ENCODE results near the gene RANBP1.

Gene RANBP1

GRCh38 chr22:20109411-20110358 lies 6.2 kb upstream of the RANBP1 start:
- DNase-seq: no peak

DNA sequence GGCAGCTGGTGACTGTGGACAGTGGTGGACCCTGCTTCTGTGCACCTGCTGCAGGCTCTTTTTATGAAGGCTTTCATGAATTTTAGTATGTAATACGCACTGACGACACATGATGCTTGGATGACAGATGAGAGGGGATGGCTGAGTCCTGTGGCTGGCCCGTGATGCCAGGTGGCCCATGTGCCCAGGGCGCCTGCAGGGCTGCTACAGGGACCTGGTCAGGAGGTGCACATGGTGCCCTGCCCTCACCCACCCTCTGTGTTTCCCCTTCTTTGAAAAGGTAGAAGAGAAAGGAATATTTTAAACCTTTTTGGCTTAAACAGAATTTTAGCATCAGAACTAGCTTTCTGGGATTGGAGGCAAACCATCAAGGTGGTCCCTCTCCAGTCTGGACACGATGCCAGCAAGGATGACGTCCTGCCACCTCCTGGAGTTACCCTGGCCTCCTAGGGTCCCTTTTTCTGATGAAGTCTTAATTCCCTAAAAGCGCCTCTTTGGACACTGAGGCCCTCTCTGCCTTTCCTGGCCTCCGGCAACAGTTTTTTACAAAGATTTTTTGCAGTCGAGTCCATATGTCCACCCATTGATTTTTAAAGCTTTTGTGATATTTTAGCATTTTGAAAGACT lies 5.4 kb upstream of the RANBP1 start:
- no peak for DNase-seq

DNA sequence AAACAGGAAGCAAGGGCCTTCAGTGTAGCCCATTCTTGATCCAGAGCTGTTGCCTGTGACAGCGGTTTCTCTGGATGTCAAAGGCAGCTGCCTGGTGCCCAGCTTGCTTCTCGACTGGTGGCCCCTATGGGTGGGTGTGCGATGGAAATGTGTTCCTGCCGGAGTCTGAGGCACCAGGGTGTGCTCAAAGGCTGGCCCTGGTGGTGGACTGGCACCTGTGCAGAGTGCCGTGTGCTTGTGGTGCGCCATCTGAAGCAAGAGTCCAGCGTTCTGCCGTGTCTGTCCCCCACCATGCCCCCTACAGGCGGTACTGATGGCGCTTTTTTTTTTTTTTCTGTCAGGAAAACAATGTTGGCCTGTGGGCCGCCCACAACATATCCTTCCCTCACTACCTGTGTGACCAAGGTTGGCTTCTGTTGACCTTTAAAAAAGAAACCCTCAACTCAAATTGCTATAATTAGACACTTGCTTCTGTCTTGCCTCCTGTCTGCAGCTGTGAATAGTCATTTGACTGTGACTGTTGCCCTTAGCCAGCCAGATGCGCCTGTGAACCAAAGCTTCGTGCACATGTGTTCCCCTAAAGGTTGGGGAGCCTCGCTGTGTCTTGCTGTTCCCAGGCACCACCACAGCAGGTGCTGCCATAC lies 4.7 kb upstream of the RANBP1 start:
- DNase-seq: peak in 1 of 2 donors; percentile 47

DNA sequence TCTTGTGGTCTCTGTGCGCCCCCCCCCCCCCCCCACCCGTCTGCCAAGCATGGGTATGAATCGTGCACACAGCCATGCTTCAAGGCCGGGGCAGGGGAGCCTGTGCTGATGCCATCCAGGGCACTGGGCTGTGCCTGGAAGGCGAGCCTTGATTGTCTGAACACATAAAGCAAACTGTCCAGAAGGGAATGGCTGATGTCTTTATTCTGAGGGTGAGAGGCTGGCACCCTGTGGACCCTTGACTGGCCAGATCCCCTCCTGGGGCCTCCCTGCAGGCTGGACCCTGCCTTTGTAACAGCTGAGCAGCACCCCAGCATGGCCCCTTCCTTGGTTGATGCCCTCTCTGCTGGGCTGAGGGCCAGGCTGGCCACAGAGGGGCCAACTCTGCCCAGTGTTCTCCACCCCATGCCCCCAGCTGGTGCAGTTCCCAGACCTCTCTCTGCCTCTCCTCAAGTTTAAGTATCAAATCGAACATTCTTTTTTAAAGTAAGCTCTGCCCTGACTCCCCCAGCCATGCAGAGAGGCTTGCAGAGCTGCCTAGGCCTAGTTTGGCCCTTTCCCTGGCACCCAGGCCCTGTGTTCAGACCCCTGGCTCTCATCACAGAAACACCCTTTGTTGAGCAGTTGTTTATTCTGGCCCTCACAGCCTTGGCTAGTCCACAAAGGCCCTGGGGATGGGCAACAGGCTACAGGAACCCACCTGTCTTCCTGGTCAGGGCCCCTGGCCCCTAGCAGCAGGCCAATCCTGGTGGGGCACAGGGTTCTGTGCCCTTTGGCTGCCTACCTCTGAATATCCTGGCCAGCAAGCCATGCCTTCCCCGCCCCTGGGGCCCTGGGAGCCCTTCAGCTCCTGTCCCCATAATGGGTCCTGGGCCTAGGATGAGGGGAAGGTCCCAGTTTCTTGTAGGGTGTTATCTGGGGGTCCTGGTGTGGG lies 3.9 kb upstream of the RANBP1 start:
- no peak for DNase-seq

DNA sequence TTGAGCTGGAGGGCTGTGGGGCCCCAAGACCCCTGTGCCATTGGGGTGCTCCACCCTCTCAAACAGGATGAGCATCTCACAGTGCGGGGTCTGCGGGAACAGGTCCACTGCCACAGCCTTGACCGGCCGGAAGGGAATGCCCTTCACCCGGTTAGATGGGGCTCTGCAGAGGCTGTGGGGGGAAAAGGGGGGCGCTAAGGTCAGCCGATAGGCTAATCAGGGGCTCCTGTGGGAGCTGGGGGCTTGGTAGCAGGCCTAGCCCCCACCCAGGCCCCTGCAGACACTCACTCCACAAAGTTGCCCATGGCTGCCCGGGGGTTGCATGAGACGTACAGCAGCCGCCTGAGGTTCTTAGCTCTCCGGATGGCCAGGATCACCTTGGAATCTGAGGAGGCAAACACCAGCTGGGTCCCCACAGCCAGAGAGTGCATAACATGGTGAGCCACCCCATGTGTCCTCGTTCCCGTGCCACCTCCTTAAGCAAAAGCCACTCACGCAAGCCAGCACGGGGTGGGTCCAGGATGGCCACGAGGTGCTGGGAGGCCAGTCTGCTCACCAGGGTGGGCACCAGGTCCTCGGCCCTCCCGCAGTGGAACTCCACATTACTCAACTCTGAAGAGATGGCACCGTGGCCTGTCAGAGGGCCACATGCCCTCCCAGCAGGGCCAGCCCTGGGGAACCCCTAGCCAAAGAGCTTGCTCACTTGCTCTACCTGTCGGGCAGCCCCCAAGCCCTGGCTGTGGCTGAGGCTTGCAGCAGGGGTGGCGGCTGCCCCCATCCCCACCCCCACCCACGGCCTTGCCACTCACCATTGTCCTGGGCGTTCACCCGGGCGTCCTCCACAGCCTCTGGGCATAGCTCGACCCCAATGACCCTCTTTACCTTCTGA lies 3.0 kb upstream of the RANBP1 start:
- DNase-seq: no peak

- no peak for DNase-seq
Observed at GRCh38 chr22:20113551-20114310, 2.2 kb upstream of the RANBP1 start.

DNA sequence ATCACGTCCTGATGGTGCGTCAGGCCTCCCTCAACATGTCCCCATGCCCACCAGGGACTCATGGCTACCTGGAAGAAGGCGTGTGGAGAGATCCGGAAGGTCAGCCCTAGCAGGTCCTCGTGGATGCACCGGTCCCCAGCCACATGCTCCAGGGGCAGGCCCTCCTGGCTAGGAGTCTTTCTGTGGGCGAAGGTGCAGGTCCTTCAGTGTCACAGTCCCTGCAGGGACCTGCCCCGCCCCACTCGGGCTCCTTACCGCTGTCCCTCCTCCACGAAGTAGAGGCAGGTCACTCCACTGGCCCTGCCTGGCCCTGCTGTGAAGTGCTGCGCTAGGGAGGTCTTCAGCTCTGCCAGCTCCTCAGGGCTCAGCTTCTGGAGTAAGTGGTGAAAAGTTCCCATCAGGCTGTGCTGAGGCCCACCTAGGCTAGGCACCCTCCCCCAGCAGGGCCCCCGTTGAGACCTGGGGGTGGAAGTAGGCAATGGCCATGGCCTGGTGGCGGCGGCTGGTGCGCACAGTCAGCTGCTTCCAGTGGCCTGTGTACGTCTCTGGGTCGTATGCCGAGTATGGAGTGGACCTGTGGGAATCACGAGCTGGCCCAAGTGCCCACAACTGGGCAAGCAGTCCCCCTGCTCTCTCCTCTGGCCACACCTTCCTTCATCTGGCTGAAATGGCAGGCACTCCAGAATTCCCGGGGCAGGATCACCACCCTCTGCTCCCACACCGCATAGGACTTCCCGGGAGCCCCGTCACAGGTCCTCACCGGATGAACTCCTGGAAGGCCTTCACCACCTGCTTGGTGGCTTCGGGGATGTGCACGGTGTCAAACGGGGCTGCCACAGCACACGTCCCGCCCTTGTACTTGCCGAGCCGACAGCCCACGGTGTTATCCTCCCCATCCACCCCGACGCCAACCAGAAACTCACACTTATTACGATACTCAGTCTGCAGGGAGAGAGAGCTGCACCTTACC lies 1.1 kb upstream of the RANBP1 start:
- no peak for DNase-seq

DNA sequence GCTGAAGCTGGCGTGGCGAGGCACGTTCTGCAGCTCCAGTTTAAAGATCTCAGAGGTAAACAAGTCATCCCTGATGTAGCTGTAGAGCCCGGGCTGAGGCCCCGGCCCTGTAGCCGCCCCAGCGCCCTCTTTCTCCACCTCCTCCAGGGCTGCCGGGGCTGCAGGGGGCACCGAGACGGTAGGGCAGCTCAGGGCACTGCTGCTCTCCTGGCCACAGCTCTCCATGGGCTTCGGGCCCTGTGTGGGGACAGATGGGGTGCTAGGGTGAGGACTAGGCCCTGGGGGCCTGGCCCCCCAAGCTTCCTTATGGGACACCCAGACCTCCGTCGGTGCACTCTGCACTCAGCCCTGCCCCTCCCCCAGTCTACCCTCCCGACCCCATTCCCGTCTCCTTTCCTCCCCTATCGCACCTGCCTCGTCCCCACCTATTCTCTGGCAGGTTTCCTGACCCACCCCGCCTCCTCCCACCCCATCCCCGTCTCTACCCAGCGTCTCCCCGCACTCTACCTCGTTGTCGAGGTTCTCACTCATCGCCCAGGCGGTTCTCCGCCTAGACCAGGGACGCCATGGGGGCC lies 559 bp downstream of the RANBP1 start:
- DNase-seq: no peak

DNA sequence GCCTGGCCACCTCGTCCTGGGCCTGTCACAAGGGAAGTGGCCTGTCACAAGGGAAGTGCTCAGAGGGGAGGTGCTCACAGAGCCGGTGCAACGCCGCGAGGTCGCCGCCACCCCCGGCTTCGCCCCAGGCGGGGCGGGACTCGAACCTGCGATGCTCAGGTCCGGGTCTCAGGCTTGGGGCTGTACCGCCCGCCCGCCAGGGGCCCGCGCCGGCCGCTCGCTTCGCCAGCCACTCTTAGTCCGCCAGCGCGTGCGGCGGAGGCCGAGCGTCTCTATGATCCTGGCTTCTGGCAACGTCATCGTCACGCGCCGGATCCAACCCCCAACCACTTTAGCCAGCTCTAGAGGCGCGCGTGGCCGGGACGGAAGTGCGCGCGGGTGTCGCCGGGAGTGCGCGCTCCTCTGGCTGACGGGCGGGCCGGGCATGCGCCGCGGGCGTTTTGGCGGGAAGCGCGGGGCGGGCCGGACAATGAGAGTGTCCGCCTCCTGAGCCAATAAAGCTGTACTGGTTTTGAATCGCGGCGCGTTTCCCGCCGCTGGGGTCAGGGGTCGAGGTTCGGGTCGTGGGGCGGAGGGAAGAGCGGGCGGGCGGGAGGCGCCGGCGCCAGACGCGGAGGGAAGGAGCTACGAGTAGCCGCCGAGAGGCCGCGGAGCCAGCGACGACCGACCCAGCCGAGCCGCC lies 1.2 kb downstream of the RANBP1 start, which contains the start of gene TRMT2A:
TRMT2A (minus strand) TSS at position 276 of the 682 bp plus-strand sequence. CDS start 320 bp downstream, outside the sequence.
- DNase-seq: peak; percentile 96 to 98

DNA sequence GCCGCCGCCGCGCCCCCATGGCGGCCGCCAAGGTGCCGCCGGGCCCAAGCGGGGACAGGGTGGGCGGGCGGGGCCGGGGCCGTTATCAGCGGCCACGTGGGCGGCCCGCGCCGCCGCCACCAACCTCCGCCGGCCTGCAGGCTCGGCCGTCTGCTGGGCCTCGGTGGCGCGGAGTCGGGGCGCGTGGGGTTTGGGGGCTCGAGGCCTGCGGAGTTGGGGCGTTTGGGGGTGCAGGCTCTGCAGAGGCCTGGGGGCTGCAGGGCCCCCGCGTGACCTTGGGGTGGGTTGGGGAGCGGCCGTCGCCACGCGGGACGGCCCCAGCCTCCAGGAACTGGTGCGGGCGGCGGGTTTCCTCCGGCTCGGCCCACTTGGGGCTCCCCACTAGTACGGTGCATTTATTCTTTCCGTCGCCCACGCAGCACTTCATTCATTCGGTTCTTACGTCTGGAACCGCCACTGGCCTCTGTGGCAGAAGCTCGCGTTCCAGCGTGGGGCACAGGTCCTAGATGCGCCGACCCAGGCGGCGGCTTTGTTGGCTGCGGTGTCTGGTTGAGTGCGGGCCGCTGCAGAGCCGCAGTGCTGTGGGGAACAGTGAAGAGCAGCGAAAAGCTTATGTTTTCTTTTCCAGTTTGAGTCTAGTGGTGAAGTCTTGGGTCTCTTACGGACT lies 1.9 kb downstream of the RANBP1 start:
- peak; percentile 84 to 86 for DNase-seq

GRCh38 chr22:20118300-20119020 lies 2.6 kb downstream of the RANBP1 start:
- DNase-seq: no peak

DNA sequence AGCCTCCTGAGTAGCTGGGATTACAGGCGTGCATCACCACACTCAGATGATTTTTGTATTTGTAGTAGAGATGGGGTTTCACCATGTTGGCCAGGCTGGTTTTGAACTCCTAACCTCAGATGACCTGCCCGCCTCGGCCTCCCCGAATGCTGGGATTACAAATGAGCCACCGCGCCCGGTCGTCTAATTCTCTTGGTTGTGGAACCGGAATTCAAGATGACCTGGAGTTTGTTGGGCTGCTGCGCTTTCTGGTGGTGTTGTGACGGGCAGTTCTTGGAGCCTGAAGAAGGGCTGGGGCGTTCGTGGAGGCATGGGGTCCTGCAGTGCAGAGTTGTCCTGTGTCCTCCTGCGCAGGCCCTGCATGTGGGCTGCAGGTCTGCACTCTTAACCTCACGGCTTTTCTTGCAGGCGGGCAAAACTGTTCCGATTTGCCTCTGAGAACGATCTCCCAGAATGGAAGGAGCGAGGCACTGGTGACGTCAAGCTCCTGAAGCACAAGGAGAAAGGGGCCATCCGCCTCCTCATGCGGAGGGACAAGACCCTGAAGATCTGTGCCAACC lies 6.0 kb downstream of the RANBP1 start:
- no peak for DNase-seq

- no peak for DNase-seq
Observed at GRCh38 chr22:20123366-20124082, 7.6 kb downstream of the RANBP1 start.

DNA sequence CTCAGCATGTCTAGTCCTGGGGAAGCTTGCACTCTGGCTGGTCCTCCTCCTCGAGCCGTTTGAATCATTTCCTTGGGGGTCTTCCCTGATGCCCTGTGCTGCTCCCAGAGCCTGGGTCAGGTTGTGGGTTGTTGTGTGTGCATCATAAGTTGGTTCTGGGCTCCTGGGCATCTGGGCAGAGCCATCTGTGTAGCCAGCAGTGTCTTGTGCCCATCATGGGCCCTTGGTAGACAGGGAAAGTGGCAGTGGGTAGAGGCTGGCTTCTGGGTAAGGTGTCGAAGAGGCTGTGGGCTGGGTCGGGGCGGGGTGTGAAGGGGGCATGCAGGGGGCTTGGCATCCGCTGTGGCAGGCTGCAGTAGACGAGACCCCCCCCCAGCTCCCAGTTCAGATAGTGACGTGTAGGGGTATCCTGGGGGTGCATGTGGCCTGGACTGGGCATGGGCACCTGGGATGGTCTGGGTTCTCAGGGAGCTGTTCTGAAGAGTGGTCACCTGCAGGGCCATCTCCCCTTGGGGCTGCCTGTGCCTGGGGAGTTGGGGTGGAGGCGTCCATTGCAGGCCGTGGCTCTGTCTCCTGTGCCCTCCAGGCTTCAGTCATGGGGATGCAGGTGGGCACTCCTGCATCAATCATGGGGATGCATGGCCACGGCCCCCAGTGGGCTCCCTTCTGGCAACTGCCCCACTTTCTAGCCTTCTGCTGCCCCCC lies 8.3 kb downstream of the RANBP1 start:
- DNase-seq: no peak
